H9 (cell line): ENCODE data around the gene DRD4. TPM values are rescaled to one million over a fixed set of nuclear protein-coding genes. Genes with fewer than 3 reads are reported as not detected.

Experiments
- DNase-seq: peaks from one replicate; pipeline ENCODE4 v3.0.0-alpha.2; 2017
- H2AFZ ChIP-seq: one replicate; pipeline ENCODE4 v1.6.1; 2013; ENCODE audit warnings: mild to moderate bottlenecking, low read length, control low read depth, moderate library complexity
- H2AK5ac ChIP-seq: 2 replicates; pipeline ENCODE4 v1.6.1; 2013; ENCODE audit warnings: low read length, control low read depth, mixed read lengths; ENCODE audit not compliant: insufficient read length
- H2BK120ac ChIP-seq: one replicate; pipeline ENCODE4 v1.6.1; 2013; ENCODE audit warnings: low read depth, mild to moderate bottlenecking, low read length, control low read depth, inconsistent platforms; ENCODE audit not compliant: poor library complexity, severe bottlenecking
- H2BK12ac ChIP-seq: 2 replicates; pipeline ENCODE4 v1.6.1; 2013; ENCODE audit warnings: low read length, control low read depth, mixed read lengths, low read depth; ENCODE audit not compliant: insufficient read length
- H2BK15ac ChIP-seq: 2 replicates; pipeline ENCODE4 v1.6.1; 2013; ENCODE audit warnings: low read depth, low read length, control low read depth
- H2BK20ac ChIP-seq: one replicate; pipeline ENCODE4 v1.6.1; 2013; ENCODE audit warnings: low read depth, mild to moderate bottlenecking, low read length, control low read depth, inconsistent platforms; ENCODE audit not compliant: poor library complexity, severe bottlenecking
- H2BK5ac ChIP-seq: 2 replicates; pipeline ENCODE4 v1.6.1; 2013; ENCODE audit warnings: low read length, control low read depth, mixed read lengths; ENCODE audit not compliant: insufficient read length
- H3K14ac ChIP-seq: 2 replicates; pipeline ENCODE4 v1.6.1; 2013; ENCODE audit warnings: low read length, control low read depth; ENCODE audit not compliant: insufficient read depth
- H3K18ac ChIP-seq: 2 replicates; pipeline ENCODE4 v1.6.1; 2013; ENCODE audit warnings: low read depth, mild to moderate bottlenecking, mixed read lengths, low read length, control low read depth; ENCODE audit not compliant: insufficient read length
- H3K23ac ChIP-seq: 2 replicates; pipeline ENCODE4 v1.6.1; 2013; ENCODE audit warnings: low read length, control low read depth, mixed read lengths, low read depth; ENCODE audit not compliant: insufficient read length
- H3K23me2 ChIP-seq: 2 replicates; pipeline ENCODE4 v1.6.1; 2013; ENCODE audit warnings: low read depth, mild to moderate bottlenecking, mixed read lengths, low read length, control low read depth; ENCODE audit not compliant: insufficient read length, poor library complexity, severe bottlenecking
- H3K27ac ChIP-seq: 2 replicates; pipeline ENCODE4 v1.5.1; 2013; ENCODE audit warnings: low read length, control low read depth, mixed read lengths, low read depth; ENCODE audit not compliant: insufficient read length
- H3K27me3 ChIP-seq: 2 replicates; pipeline ENCODE4 v1.6.1; 2013; ENCODE audit warnings: low read length, control low read depth, inconsistent platforms; ENCODE audit not compliant: insufficient read depth
- H3K4ac ChIP-seq: 2 replicates; pipeline ENCODE4 v1.6.1; 2013; ENCODE audit warnings: low read depth, mild to moderate bottlenecking, control low read depth, inconsistent platforms, low read length, moderate library complexity
- H3K4me1 ChIP-seq: 2 replicates; pipeline ENCODE4 v1.6.1; 2013; ENCODE audit warnings: low read length, control low read depth, inconsistent platforms; ENCODE audit not compliant: insufficient read depth
- H3K4me2 ChIP-seq: 2 replicates; pipeline ENCODE4 v1.6.1; 2013; ENCODE audit warnings: low read length, control low read depth, mixed read lengths; ENCODE audit not compliant: insufficient read length, insufficient read depth
- H3K56ac ChIP-seq: 2 replicates; pipeline ENCODE4 v1.6.1; 2013; ENCODE audit warnings: low read depth, mild to moderate bottlenecking, mixed read lengths, low read length, control low read depth; ENCODE audit not compliant: insufficient read length
- H3K79me1 ChIP-seq: 2 replicates; pipeline ENCODE4 v1.6.1; 2013; ENCODE audit warnings: low read depth, mild to moderate bottlenecking, moderate library complexity, low read length, control low read depth, inconsistent platforms; ENCODE audit not compliant: insufficient read depth, poor library complexity, severe bottlenecking
- H3K79me2 ChIP-seq: 2 replicates; pipeline ENCODE4 v1.6.1; 2013; ENCODE audit warnings: low read length, control low read depth, inconsistent platforms; ENCODE audit not compliant: insufficient read depth
- H3K9ac ChIP-seq: 2 replicates; pipeline ENCODE4 v1.6.1; 2013; ENCODE audit warnings: low read length, control low read depth, mixed read lengths; ENCODE audit not compliant: insufficient read length; ENCODE audit errors: extremely low read depth
- H3K9me3 ChIP-seq: one replicate; pipeline ENCODE4 v1.6.1; 2013; ENCODE audit warnings: low read depth, low read length, inconsistent platforms; ENCODE audit not compliant: control insufficient read depth
- H3T11ph ChIP-seq: one replicate; pipeline ENCODE4 v1.6.1; 2013; ENCODE audit warnings: mild to moderate bottlenecking, low read length, control low read depth, inconsistent platforms
- H4K20me1 ChIP-seq: one replicate; pipeline ENCODE4 v1.6.1; 2013; ENCODE audit not compliant: control insufficient read depth, insufficient read length, insufficient read depth
- H4K5ac ChIP-seq: 2 replicates; pipeline ENCODE4 v1.6.1; 2013; ENCODE audit warnings: low read depth, mild to moderate bottlenecking, mixed read lengths, low read length, control low read depth; ENCODE audit not compliant: insufficient read length
- H4K8ac ChIP-seq: replicated peaks from 2 replicates; pipeline ENCODE4 v1.6.1; 2013; ENCODE audit warnings: low read length, control low read depth, mixed read lengths, low read depth; ENCODE audit not compliant: insufficient read length
- H4K91ac ChIP-seq: 2 replicates; pipeline ENCODE4 v1.6.1; 2013; ENCODE audit warnings: low read depth, mild to moderate bottlenecking, moderate library complexity, mixed read lengths, low read length, control low read depth; ENCODE audit not compliant: insufficient read length
- H3K27ac Mint-ChIP-seq, 3 experiments: 2 replicates in 2 of 3; 3 replicates in 1 of 3; pipeline ENCODE4 v1.8.0; 2020 to 2021; ENCODE audit warnings: mixed read lengths in 3 of 3, mild to moderate bottlenecking in 1 of 3, moderate library complexity in 1 of 3
- H3K27me3 Mint-ChIP-seq: 2 replicates; pipeline ENCODE4 v1.8.0; 2021; ENCODE audit warnings: low read depth, mild to moderate bottlenecking, moderate library complexity, mixed read lengths
- H3K36me3 Mint-ChIP-seq, 3 experiments: 2 replicates in 2 of 3; 3 replicates in 1 of 3; pipeline ENCODE4 v1.8.0; 2020 to 2021; ENCODE audit warnings: low read depth in 3 of 3, mixed read lengths in 3 of 3; ENCODE audit not compliant: insufficient read depth in 1 of 3
- H3K4me1 Mint-ChIP-seq, 2 experiments: 2 replicates each; pipeline ENCODE4 v1.8.0; 2020; ENCODE audit warnings: mixed read lengths in 2 of 2
- H3K4me3 Mint-ChIP-seq, 2 experiments: 2 replicates in 1 of 2; 3 replicates in 1 of 2; pipeline ENCODE4 v1.8.0; 2020 to 2021; ENCODE audit warnings: mild to moderate bottlenecking in 2 of 2, mixed read lengths in 2 of 2, moderate library complexity in 1 of 2
- H3K9me3 Mint-ChIP-seq, 2 experiments: 2 replicates in 1 of 2; 3 replicates in 1 of 2; pipeline ENCODE4 v1.8.0; 2020; ENCODE audit warnings: mild to moderate bottlenecking in 2 of 2, mixed read lengths in 2 of 2, moderate library complexity in 1 of 2
- WGBS: extraction: QIAGEN DNeasy Blood & Tissue Kit; methylation state at CpG from one replicate; pipeline ENCODE4 v1.1.7; 2013; ENCODE audit warnings: missing lambda C conversion rate, low lambda C conversion rate, mixed read lengths; ENCODE audit not compliant: insufficient read length; ENCODE audit errors: extremely low coverage; 5-methylcytosine and 5-hydroxymethylcytosine counted together
- total RNA-seq: library from RNA; stranded (reverse); gene quantifications from 2 replicates; pipeline ENCODE4 v1.2.1, GENCODE V29; 2021
- TF ChIP-seq, protein P1 (sequence below): fragments of 200-600 bp; sonication (generic); conservative IDR thresholded peaks from 3 replicates; pipeline ENCODE4 v1.8.0; 2021; ENCODE audit warnings: antibody characterized with exemption, mild to moderate bottlenecking

The DRD4 gene
- total RNA-seq, 1 experiment from 2014 or later, result 6.8 TPM

DNA sequence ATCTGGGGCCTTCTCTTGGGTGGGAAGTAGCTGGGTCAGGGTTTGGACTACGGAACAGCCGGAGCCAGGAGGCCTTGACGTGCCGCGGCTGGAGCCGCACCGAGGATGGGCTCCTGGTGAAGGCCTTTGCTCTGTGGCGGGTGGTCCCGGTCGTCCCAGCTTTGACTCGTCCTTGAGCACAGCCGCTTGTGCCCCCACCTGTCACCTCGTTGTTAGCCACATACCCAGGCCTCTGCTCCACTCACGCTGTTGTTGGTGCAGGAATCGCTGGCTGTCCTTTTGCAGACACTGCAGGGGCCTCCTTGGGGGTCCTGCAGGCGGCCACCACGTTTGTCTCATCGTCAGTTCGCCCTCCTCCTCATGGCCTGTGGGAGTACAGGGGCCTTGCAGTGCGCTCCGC, 43.7 kb upstream of the DRD4 start:
- Histone ChIP-seq H4K20me1 (no peaks in the 10 kb centered on the region), H3K9me3 (no peaks in the 10 kb centered on the region), H3T11ph (no peak overlapping the region), H3K4me2 (no peak overlapping the region), H3K4me1 (no peaks in the 10 kb centered on the region), H3K27me3 (no peaks in the 10 kb centered on the region), H3K9ac (no peak overlapping the region), H3K27ac (no peak overlapping the region), H3K23me2 (no peaks in the 10 kb centered on the region), H3K18ac (no peak overlapping the region), H2BK5ac (no peak overlapping the region), H2BK120ac (no peak overlapping the region), H4K8ac (no peak overlapping the region), H3K79me1 (no peaks in the 10 kb centered on the region), H4K5ac (no peak overlapping the region), H3K56ac (no peak overlapping the region), H4K91ac (no peak overlapping the region), H2BK20ac (no peak overlapping the region), H2AFZ (no peak overlapping the region), H2BK15ac (no peak overlapping the region), H3K23ac (no peak overlapping the region), H3K79me2 (no peaks in the 10 kb centered on the region; the same call in 1 of the 2 replicates), H3K14ac (no peak overlapping the region), H2AK5ac (no peak overlapping the region), H2BK12ac (no peak overlapping the region), H3K4ac (no peak overlapping the region)
- Mint-ChIP-seq H3K27ac (0 out of 7 replicates have a peak overlapping the region, but pooled peaks of 1 of the 3 experiments have one; percentile 28), H3K9me3 (no peaks in the 10 kb centered on the region; a peak in 1 of 5 replicates), H3K27me3 (0 out of 2 replicates have a peak, but pooled peaks cover 2% of the 10 kb centered on the region), H3K4me1 (no peaks in the 10 kb centered on the region), H3K36me3 (peaks cover 58 to 87% (median 86%) of the 10 kb centered on the region in 3 experiments), H3K4me3 (no peak overlapping the region; a peak in 1 of 5 replicates)
- TF ChIP-seq, protein P1, sequence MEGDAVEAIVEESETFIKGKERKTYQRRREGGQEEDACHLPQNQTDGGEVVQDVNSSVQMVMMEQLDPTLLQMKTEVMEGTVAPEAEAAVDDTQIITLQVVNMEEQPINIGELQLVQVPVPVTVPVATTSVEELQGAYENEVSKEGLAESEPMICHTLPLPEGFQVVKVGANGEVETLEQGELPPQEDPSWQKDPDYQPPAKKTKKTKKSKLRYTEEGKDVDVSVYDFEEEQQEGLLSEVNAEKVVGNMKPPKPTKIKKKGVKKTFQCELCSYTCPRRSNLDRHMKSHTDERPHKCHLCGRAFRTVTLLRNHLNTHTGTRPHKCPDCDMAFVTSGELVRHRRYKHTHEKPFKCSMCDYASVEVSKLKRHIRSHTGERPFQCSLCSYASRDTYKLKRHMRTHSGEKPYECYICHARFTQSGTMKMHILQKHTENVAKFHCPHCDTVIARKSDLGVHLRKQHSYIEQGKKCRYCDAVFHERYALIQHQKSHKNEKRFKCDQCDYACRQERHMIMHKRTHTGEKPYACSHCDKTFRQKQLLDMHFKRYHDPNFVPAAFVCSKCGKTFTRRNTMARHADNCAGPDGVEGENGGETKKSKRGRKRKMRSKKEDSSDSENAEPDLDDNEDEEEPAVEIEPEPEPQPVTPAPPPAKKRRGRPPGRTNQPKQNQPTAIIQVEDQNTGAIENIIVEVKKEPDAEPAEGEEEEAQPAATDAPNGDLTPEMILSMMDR, result no peak
- WGBS, result no CpG with 5 or more reads among the region's 21 CpGs
- no peak for DNase-seq
